T-helper 1 cell treated with Interleukin-12 subunit alpha and Interleukin-12 subunit beta and Interleukin-4 antibody, amounts not matched to agents 30 μg/mL and 1 μg/mL, for 36 hours (primary cell): Measurements from ENCODE around the gene ERAP2.

ENCODE experiments used
- H3K27ac Mint-ChIP-seq: one replicate; pipeline ENCODE4 v1.8.0; 2021; ENCODE audit warnings: mild to moderate bottlenecking, mixed read lengths
- H3K27me3 Mint-ChIP-seq: one replicate; pipeline ENCODE4 v1.8.0; 2021; ENCODE audit warnings: low read depth, mixed read lengths
- H3K36me3 Mint-ChIP-seq: one replicate; pipeline ENCODE4 v1.8.0; 2021; ENCODE audit warnings: low read depth, mixed read lengths
- H3K4me1 Mint-ChIP-seq: one replicate; pipeline ENCODE4 v1.8.0; 2021; ENCODE audit warnings: low read depth, mixed read lengths
- H3K4me3 Mint-ChIP-seq: one replicate; pipeline ENCODE4 v1.8.0; 2021; ENCODE audit warnings: mild to moderate bottlenecking, moderate library complexity, mixed read lengths
- H3K9me3 Mint-ChIP-seq: one replicate; pipeline ENCODE4 v1.8.0; 2021; ENCODE audit warnings: mixed read lengths

The ERAP2 gene

GRCh38 chr5:96855031-96855872 is 21.0 kb upstream of the ERAP2 start:
- H3K27ac Mint-ChIP-seq = no peak overlapping the region
- no peaks in the 10 kb centered on the region for H3K36me3 Mint-ChIP-seq
- no peaks in the 10 kb centered on the region for H3K9me3 Mint-ChIP-seq
- H3K27me3 Mint-ChIP-seq = peaks cover 17% of the 10 kb centered on the region
- H3K4me3 Mint-ChIP-seq = no peak overlapping the region
- no peaks in the 10 kb centered on the region for H3K4me1 Mint-ChIP-seq

DNA sequence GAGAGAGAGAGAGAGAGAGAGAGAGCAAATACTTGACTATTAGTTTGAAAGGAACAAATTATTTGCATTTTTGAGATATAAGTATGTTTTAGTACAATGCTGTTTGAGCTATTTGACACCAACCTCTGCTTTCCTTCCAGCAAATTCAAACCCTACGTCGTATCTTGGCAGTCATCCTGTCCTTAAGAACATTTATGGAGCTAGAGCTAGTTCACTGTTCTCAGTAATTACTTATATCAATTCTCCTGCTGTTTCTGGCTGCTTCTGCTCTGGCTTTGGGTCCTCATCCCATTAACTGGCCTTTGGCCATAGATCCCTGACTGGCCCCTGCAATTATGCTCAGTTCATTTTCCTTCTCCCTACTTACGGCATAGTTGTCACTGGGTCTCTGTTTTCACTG is 19.9 kb upstream of the ERAP2 start:
- no peaks in the 10 kb centered on the region for H3K4me1 Mint-ChIP-seq

DNA sequence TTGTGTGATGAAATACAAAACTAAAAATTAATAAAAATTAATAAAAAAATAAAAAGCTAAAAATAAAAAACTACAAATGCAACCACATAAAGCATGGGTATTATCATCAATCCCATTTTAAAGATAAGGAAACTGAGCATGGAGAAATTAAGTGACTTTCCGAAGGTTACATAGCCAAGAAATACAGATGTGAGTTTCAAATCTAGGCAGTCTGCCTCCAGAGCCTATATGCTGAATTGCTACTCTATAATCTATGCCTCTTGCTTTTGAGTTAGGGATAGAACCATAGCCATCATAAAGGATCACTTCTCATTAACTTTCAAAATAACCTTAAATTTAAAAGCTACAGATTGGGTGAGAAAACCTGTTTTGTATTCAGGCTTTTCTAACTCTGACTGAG is 18.8 kb upstream of the ERAP2 start:
- H3K4me3 Mint-ChIP-seq = no peak overlapping the region
- H3K27ac Mint-ChIP-seq = no peak overlapping the region
- peaks cover 2% of the 10 kb centered on the region for H3K4me1 Mint-ChIP-seq
- peaks cover 10% of the 10 kb centered on the region for H3K27me3 Mint-ChIP-seq
- H3K36me3 Mint-ChIP-seq = no peaks in the 10 kb centered on the region
- no peaks in the 10 kb centered on the region for H3K9me3 Mint-ChIP-seq

More for the DNA sequence above, 19.9 kb upstream of the ERAP2 start:
- Mint-ChIP-seq H3K36me3 (no peaks in the 10 kb centered on the region), H3K27me3 (peaks cover 15% of the 10 kb centered on the region), H3K9me3 (no peaks in the 10 kb centered on the region), H3K4me3 (no peak overlapping the region), H3K27ac (no peak overlapping the region)

DNA sequence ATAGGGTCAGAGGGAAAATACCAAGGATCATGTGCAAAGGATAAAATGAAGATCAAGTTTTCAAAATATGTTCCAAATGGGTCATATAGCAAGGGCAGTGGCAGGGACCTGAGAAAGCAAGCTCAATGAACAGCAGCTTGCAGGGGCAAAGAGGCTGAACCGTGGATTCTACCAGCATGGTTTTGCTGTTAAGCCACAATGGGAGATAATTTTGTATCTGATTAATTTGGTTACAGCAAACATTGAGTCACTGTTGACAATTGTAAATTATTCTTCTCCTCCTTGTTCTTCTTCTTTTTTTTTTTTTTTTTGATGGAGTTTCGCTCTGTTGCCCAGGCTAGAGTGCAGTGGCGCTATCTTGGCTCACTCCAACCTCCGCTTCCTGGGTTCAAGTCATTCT is 18.4 kb upstream of the ERAP2 start:
- Mint-ChIP-seq H3K4me1 (peaks cover 2% of the 10 kb centered on the region), H3K36me3 (no peaks in the 10 kb centered on the region), H3K27ac (no peak overlapping the region), H3K4me3 (no peak overlapping the region), H3K27me3 (peaks cover 10% of the 10 kb centered on the region), H3K9me3 (no peaks in the 10 kb centered on the region)

DNA sequence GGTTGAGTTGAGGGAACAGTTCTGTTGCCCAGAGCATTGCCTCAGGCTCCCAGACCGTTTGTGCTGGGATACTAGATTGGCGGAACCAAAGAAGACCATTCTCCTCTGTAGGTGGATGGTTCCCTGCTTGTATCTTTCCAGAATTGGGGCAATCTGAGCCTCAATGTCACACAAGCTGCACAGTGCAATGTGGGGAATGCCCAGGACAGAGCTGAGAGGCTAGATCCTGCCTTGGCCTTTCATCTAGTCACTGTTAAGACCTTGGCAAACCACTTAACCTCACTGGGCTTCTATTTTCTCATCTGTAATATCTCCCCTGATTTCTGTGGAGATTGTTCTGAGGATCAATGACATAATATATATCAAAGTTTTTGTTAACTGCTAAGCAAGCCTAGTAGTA is 16.9 kb upstream of the ERAP2 start:
- H3K27ac Mint-ChIP-seq = no peak overlapping the region
- no peak overlapping the region for H3K4me3 Mint-ChIP-seq
- peaks cover 13% of the 10 kb centered on the region for H3K4me1 Mint-ChIP-seq
- no peaks in the 10 kb centered on the region for H3K9me3 Mint-ChIP-seq
- H3K36me3 Mint-ChIP-seq = no peaks in the 10 kb centered on the region
- H3K27me3 Mint-ChIP-seq = no peaks in the 10 kb centered on the region

DNA sequence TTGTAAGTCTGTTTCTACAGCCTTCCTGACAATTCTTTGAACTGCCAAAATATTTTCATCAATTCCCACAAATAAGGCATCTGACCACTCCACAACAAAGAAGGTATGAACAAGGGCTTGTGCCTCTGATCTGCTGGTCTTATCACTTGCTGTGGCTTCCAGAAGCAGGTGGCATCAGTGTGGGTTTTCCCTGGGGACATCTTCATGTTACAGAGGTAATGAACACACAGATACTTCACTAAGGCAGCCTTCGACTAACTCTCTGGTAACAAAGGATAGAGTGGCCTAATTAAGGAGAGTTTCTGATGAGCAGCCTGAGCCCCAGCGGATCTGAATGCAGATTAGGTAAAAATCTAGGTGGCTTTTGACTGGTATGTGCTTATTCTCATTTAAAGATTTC is 15.2 kb upstream of the ERAP2 start:
- H3K4me1 Mint-ChIP-seq = peaks cover 13% of the 10 kb centered on the region
- H3K27ac Mint-ChIP-seq = no peak overlapping the region
- no peak overlapping the region for H3K4me3 Mint-ChIP-seq
- no peaks in the 10 kb centered on the region for H3K27me3 Mint-ChIP-seq
- no peaks in the 10 kb centered on the region for H3K9me3 Mint-ChIP-seq
- H3K36me3 Mint-ChIP-seq = no peaks in the 10 kb centered on the region

- no peaks in the 10 kb centered on the region for H3K36me3 Mint-ChIP-seq
- H3K4me1 Mint-ChIP-seq = peaks cover 13% of the 10 kb centered on the region
Observed at GRCh38 chr5:96863114-96863513, 13.2 kb upstream of the ERAP2 start.

DNA sequence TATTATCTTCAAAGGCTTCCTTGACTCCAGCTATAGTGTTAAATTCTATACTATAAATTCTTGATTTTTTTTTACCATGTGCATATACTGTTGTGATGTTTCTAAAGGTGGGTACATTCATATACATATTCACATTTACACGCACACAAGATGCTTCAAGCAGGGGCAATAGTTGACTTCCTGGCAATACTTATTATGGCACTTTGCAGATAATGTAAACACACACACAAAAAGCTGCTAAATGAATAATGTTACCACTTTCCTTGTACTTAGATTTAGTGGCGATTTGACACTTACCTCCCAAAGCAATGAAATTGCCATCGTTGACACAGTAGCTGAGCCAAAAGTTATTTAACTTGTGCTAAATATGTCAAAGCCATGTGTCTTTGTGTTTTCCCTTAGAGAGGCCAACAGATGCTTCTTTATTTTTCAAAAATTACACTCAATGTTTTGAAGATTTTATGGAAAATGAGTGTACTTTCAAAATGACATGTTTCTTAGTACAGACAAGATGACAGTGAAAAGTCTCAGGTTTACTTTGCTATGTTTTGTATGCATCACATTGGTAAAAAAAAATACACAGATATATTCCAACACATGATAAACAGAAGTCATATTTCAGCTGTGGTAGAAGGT is 12.2 kb upstream of the ERAP2 start:
- Mint-ChIP-seq H3K4me3 (no peak overlapping the region), H3K4me1 (peaks cover 17% of the 10 kb centered on the region), H3K27ac (no peak overlapping the region), H3K36me3 (no peaks in the 10 kb centered on the region), H3K9me3 (no peaks in the 10 kb centered on the region), H3K27me3 (no peaks in the 10 kb centered on the region)

More at GRCh38 chr5:96863114-96863513, 13.2 kb upstream of the ERAP2 start:
- Mint-ChIP-seq H3K27ac (no peak overlapping the region), H3K27me3 (no peaks in the 10 kb centered on the region), H3K9me3 (no peaks in the 10 kb centered on the region), H3K4me3 (no peak overlapping the region)

- H3K4me3 Mint-ChIP-seq = no peak overlapping the region
- peaks cover 26% of the 10 kb centered on the region for H3K4me1 Mint-ChIP-seq
Observed at GRCh38 chr5:96864922-96865530, 11.3 kb upstream of the ERAP2 start.

GRCh38 chr5:96868603-96869371 is 7.5 kb upstream of the ERAP2 start:
- Mint-ChIP-seq H3K4me3 (no peak overlapping the region), H3K36me3 (peaks cover under 1% of the 10 kb centered on the region), H3K27ac (peak overlapping the region; percentile 88)

More at GRCh38 chr5:96864922-96865530, 11.3 kb upstream of the ERAP2 start:
- Mint-ChIP-seq H3K36me3 (no peaks in the 10 kb centered on the region), H3K27me3 (no peaks in the 10 kb centered on the region), H3K9me3 (no peaks in the 10 kb centered on the region), H3K27ac (no peak overlapping the region)

DNA sequence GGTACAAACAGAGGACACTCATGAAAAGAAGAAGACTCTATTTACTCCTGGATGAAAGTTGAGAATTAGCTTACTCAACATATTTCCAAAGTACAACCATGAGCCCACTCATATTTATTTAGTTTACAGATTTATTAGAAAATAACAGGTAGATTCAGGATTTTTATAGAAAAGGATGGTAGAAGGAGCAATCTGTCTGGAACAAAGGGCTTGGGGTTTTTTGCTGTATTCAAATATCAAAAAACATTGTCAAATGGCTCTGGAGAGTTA is 7.0 kb upstream of the ERAP2 start:
- Mint-ChIP-seq H3K27ac (peak overlapping the region; percentile 88), H3K36me3 (peaks cover 2% of the 10 kb centered on the region), H3K27me3 (no peaks in the 10 kb centered on the region), H3K4me1 (peaks cover 46% of the 10 kb centered on the region), H3K4me3 (no peak overlapping the region), H3K9me3 (no peaks in the 10 kb centered on the region)

More at GRCh38 chr5:96868603-96869371, 7.5 kb upstream of the ERAP2 start:
- H3K27me3 Mint-ChIP-seq = no peaks in the 10 kb centered on the region
- H3K4me1 Mint-ChIP-seq = peaks cover 44% of the 10 kb centered on the region
- no peaks in the 10 kb centered on the region for H3K9me3 Mint-ChIP-seq

- peaks cover 56% of the 10 kb centered on the region for H3K4me1 Mint-ChIP-seq
- peak overlapping the region; percentile 61 for H3K4me3 Mint-ChIP-seq
- H3K27me3 Mint-ChIP-seq = no peaks in the 10 kb centered on the region
- H3K9me3 Mint-ChIP-seq = no peaks in the 10 kb centered on the region
- peak overlapping the region; percentile 88 for H3K27ac Mint-ChIP-seq
- H3K36me3 Mint-ChIP-seq = peaks cover 4% of the 10 kb centered on the region
Observed at GRCh38 chr5:96870094-96871026, 5.9 kb upstream of the ERAP2 start.

- Mint-ChIP-seq H3K4me3 (peak overlapping the region; percentile 61), H3K9me3 (no peaks in the 10 kb centered on the region), H3K27me3 (no peaks in the 10 kb centered on the region), H3K27ac (peak overlapping the region; percentile 88), H3K36me3 (peaks cover 4% of the 10 kb centered on the region), H3K4me1 (peaks cover 63% of the 10 kb centered on the region)
Observed at GRCh38 chr5:96871027-96871399, 5.3 kb upstream of the ERAP2 start.

DNA sequence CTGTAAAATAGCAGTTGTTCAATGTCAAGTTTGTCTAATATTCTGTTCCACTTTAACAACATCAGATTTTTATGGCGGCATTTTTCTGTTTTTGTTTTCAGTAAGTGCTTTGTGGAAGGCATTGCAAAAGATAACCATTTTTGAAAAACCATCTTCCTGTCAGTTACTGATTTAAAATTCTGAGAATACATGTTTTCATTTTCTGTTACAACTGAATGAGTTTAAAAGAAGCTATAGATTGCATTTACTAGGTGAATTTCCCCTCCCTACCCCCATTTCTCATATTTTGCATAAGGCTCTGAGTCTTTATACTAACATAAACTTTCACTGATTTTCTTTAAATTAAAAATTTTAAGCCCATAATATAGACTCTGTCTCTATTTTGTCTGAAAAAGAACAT is 4.6 kb upstream of the ERAP2 start:
- Mint-ChIP-seq H3K27ac (peak overlapping the region; percentile 88), H3K36me3 (peaks cover 4% of the 10 kb centered on the region), H3K4me1 (peaks cover 63% of the 10 kb centered on the region), H3K4me3 (peak overlapping the region; percentile 61), H3K27me3 (no peaks in the 10 kb centered on the region), H3K9me3 (no peaks in the 10 kb centered on the region)
